Fibroblast of mammary gland (primary cell): Measurements from ENCODE around the gene AHCYL1.

Experiments used
- DNase-seq: peaks from one replicate; pipeline ENCODE4 v3.0.0-alpha.2; 2010; ENCODE audit warnings: low read depth
- H3K4me3 ChIP-seq: 2 replicates; pipeline ENCODE4 v1.5.1; 2011; ENCODE audit warnings: low read depth, mild to moderate bottlenecking, low read length, moderate library complexity; ENCODE audit not compliant: control insufficient read depth
- TF ChIP-seq, protein P1 (sequence below): conservative IDR thresholded peaks from 2 replicates; pipeline ENCODE4 v1.5.1; 2011; ENCODE audit warnings: low read depth, low read length, inconsistent platforms; ENCODE audit not compliant: control insufficient read depth, insufficient read depth

AHCYL1 gene

DNA sequence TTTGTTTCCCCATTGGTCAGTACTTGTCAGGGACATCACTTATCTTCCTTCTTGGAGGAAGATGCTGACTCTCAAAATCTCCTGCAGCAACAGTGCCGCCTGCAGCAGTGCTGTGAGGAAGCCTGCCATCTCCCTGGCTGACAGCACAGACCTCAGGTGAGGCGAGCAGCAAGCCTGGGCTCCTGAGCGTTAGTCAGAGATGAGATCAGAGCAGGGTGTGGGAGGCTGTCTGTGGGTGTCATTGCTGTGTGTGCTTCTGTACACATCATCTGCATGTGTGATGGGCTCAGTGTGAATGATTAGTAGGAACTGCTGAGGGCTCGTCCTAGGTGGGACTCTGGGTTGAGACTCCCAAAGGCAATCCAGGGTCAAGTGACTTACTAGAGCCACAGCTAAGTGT, 56.0 kb downstream of the AHCYL1 start:
- DNase-seq: peak; percentile 15
- H3K4me3 ChIP-seq: no peak overlapping the region
- TF ChIP-seq, protein P1, sequence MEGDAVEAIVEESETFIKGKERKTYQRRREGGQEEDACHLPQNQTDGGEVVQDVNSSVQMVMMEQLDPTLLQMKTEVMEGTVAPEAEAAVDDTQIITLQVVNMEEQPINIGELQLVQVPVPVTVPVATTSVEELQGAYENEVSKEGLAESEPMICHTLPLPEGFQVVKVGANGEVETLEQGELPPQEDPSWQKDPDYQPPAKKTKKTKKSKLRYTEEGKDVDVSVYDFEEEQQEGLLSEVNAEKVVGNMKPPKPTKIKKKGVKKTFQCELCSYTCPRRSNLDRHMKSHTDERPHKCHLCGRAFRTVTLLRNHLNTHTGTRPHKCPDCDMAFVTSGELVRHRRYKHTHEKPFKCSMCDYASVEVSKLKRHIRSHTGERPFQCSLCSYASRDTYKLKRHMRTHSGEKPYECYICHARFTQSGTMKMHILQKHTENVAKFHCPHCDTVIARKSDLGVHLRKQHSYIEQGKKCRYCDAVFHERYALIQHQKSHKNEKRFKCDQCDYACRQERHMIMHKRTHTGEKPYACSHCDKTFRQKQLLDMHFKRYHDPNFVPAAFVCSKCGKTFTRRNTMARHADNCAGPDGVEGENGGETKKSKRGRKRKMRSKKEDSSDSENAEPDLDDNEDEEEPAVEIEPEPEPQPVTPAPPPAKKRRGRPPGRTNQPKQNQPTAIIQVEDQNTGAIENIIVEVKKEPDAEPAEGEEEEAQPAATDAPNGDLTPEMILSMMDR: no peak

GRCh38 chr1:110043016-110043415, 58.5 kb downstream of the AHCYL1 start:
- TF ChIP-seq, protein P1: no peak
- DNase-seq: no peak
- no peak overlapping the region for H3K4me3 ChIP-seq

DNA sequence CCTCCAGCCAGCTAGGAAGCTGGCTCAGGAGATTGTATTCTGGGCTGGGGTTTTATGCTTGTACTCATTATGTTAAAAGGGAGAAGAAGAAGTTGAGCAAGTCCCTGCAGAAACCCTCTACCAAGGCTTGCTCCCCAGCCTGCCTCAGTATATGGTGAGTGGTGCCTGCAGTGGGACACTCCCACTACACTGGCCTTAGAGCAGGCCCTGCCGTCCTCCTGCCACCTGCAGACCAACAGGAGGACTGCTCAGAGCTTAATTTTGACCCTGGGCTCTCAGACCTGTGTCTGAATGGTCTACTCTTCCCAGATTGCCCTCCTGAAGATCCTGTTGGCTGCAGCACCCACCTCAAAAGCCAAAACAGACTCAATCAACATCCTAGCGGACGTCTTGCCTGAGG, 62.9 kb downstream of the AHCYL1 start:
- no peak for DNase-seq
- TF ChIP-seq, protein P1: no peak
- H3K4me3 ChIP-seq: no peak overlapping the region

GRCh38 chr1:110048240-110048639, 63.7 kb downstream of the AHCYL1 start:
- TF ChIP-seq, protein P1: no peak
- no peak for DNase-seq
- no peak overlapping the region for H3K4me3 ChIP-seq

DNA sequence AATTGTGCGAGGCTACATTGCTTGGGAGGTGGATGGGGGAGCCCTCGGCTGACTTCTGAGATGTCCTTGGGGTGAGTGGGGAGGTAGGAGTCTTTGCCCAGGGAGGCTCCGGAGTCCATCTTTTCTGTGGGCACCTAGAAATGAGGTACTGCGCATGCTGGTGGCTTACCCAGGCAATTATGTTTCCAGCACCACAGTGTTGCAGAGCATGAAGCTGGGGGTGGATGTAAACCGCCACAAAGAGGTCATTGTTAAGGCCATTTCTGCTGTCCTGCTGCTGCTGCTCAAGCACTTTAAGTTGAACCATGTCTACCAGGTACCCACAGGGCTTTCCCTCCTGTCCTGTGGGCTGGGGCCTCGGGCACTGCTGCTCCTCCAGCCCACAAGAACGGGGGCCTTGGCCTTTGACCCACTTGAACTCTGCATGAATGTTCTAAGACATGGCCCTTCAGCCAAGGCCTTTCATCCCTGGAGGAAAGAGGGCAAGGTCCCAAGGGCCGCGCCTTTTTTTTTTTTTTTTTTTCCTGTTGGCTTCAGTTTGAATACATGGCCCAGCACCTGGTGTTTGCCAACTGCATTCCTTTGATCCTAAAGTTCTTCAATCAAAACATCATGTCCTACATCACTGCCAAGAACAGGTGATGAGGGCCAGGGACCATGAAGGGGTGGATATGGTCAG, 64.5 kb downstream of the AHCYL1 start:
- DNase-seq: no peak
- TF ChIP-seq, protein P1: no peak
- no peak overlapping the region for H3K4me3 ChIP-seq

DNA sequence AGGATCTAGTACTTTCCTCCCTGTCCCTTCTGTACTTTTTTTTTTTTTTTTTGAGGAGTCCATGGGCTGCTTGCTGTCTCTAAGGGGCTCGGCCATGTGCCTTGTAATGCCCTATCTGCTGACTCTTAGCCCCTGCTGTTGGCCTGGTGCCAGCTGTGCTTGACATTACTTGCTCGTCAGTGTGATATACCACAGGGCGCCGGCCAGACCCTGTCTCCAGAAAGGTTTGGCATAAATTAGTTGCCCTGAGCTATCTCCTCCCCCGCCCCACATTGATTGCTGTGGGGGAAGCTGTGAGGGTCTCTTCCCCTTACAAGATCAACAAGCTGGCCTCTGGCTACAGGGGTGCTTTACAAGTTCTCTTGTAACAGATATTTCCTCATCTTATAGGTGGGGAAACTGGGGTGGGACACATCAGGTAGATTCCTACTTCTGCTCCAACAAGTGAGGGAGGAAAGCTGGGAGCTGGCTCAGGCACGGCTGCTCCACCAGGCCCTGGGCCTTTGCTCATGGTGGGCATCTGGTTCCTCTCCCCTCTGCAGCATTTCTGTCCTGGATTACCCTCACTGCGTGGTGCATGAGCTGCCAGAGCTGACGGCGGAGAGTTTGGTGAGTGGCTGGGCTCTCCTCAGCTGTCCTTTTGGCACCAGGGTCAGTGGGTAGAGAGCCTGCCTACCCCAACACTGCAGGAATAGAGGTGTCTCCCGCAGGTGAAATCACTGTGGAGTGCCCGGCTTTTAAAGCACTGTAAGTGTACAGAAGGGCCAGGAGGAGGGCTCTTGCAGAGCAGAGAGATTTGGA, 65.4 kb downstream of the AHCYL1 start:
- DNase-seq: no peak
- H3K4me3 ChIP-seq: no peak overlapping the region
- TF ChIP-seq, protein P1: no peak
